Neuronal stem cell (in vitro differentiated cells): ENCODE results near the gene PTPRT.
A peak's percentile ranks its signal among the peaks of the same experiment; 100 is the strongest.

Source experiments
- DNase-seq: peaks from one replicate; pipeline ENCODE4 v3.0.0-alpha.2; 2013; ENCODE audit warnings: low spot score
- H2AFZ ChIP-seq: one replicate; pipeline ENCODE4 v1.6.1; 2013; ENCODE audit warnings: mild to moderate bottlenecking, low read length, inconsistent platforms
- H2AK5ac ChIP-seq: 2 replicates; pipeline ENCODE4 v1.6.1; 2013; ENCODE audit warnings: low read depth, mild to moderate bottlenecking, inconsistent platforms, low read length, moderate library complexity, mixed read lengths
- H2BK120ac ChIP-seq: 2 replicates; pipeline ENCODE4 v1.6.1; 2013; ENCODE audit warnings: low read depth, mild to moderate bottlenecking, inconsistent platforms, low read length, moderate library complexity, mixed read lengths
- H2BK12ac ChIP-seq: one replicate; pipeline ENCODE4 v1.6.1; 2013; ENCODE audit warnings: low read length, inconsistent platforms
- H2BK15ac ChIP-seq: 2 replicates; pipeline ENCODE4 v1.6.1; 2013; ENCODE audit warnings: mild to moderate bottlenecking, low read length, inconsistent platforms, mixed read lengths
- H2BK5ac ChIP-seq: one replicate; pipeline ENCODE4 v1.6.1; 2013; ENCODE audit warnings: inconsistent platforms, mild to moderate bottlenecking, low read length, moderate library complexity
- H3K14ac ChIP-seq: one replicate; pipeline ENCODE4 v1.6.1; 2013; ENCODE audit warnings: low read length, inconsistent platforms
- H3K18ac ChIP-seq: 2 replicates; pipeline ENCODE4 v1.6.1; 2013; ENCODE audit warnings: low read length, inconsistent platforms
- H3K23ac ChIP-seq: 2 replicates; pipeline ENCODE4 v1.6.1; 2013; ENCODE audit warnings: low read depth, mild to moderate bottlenecking, mixed read lengths, low read length, inconsistent platforms; ENCODE audit not compliant: poor library complexity
- H3K27ac ChIP-seq: replicated peaks from 3 replicates; pipeline ENCODE4 v1.5.1; 2013; ENCODE audit warnings: low read length, inconsistent platforms
- H3K27me3 ChIP-seq, 3 experiments: 2 replicates each; pipeline ENCODE4 v1.6.1; 2013; ENCODE audit warnings: low read length in 3 of 3, mild to moderate bottlenecking in 2 of 3, inconsistent platforms in 1 of 3, low read depth in 1 of 3, mixed read lengths in 1 of 3, moderate library complexity in 1 of 3; ENCODE audit not compliant: control insufficient read depth in 3 of 3, insufficient read depth in 3 of 3
- H3K36me3 ChIP-seq, 2 donors: replicated peaks in 1 of 2; 2 replicates each; pipeline ENCODE4 v1.6.1; 2013; ENCODE audit warnings: low read length in 2 of 2; ENCODE audit not compliant: control insufficient read depth in 2 of 2, insufficient read depth in 2 of 2
- H3K4ac ChIP-seq: 2 replicates; pipeline ENCODE4 v1.6.1; 2013; ENCODE audit warnings: inconsistent platforms, mild to moderate bottlenecking, low read length, moderate library complexity
- H3K4me1 ChIP-seq, 2 donors: 1 replicate in 1 of 2; 2 replicates in 1 of 2; pipeline ENCODE4 v1.6.1; 2013; ENCODE audit warnings: low read length in 2 of 2, low read depth in 1 of 2; ENCODE audit not compliant: control insufficient read depth in 2 of 2, insufficient read depth in 1 of 2
- H3K4me2 ChIP-seq: one replicate; pipeline ENCODE4 v1.6.1; 2013; ENCODE audit warnings: mild to moderate bottlenecking, low read length, inconsistent platforms; ENCODE audit not compliant: insufficient read depth, poor library complexity, severe bottlenecking
- H3K4me3 ChIP-seq, 2 donors: 2 replicates each; pipeline ENCODE4 v1.5.1; 2013; ENCODE audit warnings: low read length in 2 of 2, mild to moderate bottlenecking in 2 of 2, inconsistent platforms in 1 of 2, moderate library complexity in 1 of 2
- H3K79me1 ChIP-seq: one replicate; pipeline ENCODE4 v1.6.1; 2013; ENCODE audit warnings: low read depth, mild to moderate bottlenecking, inconsistent platforms, low read length, moderate library complexity
- H3K9ac ChIP-seq: one replicate; pipeline ENCODE4 v1.6.1; 2013; ENCODE audit warnings: mild to moderate bottlenecking, low read depth, low read length, inconsistent platforms; ENCODE audit not compliant: poor library complexity
- H3K9me3 ChIP-seq, 2 donors: replicated peaks in 1 of 2; 2 replicates each; pipeline versions ENCODE3 to v1.6.1; 2013; ENCODE audit warnings: low read length in 2 of 2, mild to moderate bottlenecking in 2 of 2, inconsistent platforms in 1 of 2, low read depth in 1 of 2, mixed read lengths in 1 of 2, moderate library complexity in 1 of 2; ENCODE audit not compliant: control insufficient read depth in 2 of 2, insufficient read depth in 1 of 2
- H4K8ac ChIP-seq: one replicate; pipeline ENCODE4 v1.6.1; 2013; ENCODE audit warnings: low read depth, mild to moderate bottlenecking, inconsistent platforms, low read length, moderate library complexity
- H4K91ac ChIP-seq: one replicate; pipeline ENCODE4 v1.6.1; 2013; ENCODE audit warnings: low read length, low read depth, mild to moderate bottlenecking, inconsistent platforms; ENCODE audit not compliant: poor library complexity
- WGBS, 2 donors: extraction: QIAGEN DNeasy Blood & Tissue Kit; methylation state at CpG; one replicate each; pipeline ENCODE4 v1.1.7; 2013; ENCODE audit warnings: missing lambda C conversion rate in 2 of 2, mixed read lengths in 1 of 2; ENCODE audit not compliant: insufficient read length in 2 of 2, insufficient replicate concordance in 1 of 2; ENCODE audit errors: extremely low coverage in 2 of 2; 5-methylcytosine and 5-hydroxymethylcytosine counted together

Gene PTPRT

DNA sequence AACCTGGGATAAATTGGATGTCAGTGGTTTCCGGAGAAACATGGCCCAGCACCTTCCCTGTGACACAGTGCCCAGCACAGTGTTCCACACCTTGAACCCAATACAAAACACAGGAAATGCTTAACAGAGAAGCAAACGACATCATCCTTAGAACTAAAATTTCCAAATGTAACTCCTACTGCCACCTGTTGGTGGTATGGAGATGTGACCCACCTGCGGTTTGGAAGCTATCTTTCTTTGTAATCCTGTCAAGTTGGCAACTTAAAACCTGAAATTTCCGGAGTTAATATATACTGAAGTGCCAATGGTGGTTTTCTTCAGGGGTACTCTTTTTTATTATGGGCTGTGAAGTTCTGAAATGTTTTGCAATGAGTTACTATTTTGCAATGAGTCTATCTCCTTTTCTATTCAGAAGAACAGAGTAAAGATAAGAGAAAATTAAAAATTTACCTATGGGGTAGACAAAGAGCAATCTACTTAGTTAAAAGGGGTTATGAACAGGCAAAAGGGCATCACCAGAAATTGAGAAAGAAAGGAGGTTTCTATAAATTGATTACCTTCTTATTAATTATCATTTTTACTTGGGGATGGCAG, 658.8 kb downstream of the PTPRT start:
- Histone ChIP-seq H3K4me1 (peaks cover 0 to 4% of the 10 kb centered on the region in 2 donors), H3K79me1 (no peaks in the 10 kb centered on the region), H3K4ac (no peak overlapping the region), H3K4me2 (no peak overlapping the region), H3K23ac (no peak overlapping the region), H3K27ac (no peak overlapping the region), H3K36me3 (no peaks in the 10 kb centered on the region), H3K9ac (no peak overlapping the region), H3K18ac (no peak overlapping the region), H3K4me3 (no peak overlapping the region), H4K8ac (no peak overlapping the region), H2BK5ac (no peak overlapping the region), H2BK15ac (no peak overlapping the region), H4K91ac (no peak overlapping the region), H3K27me3 (no peaks in the 10 kb centered on the region), H2BK12ac (no peak overlapping the region), H3K14ac (no peak overlapping the region), H3K9me3 (no peaks in the 10 kb centered on the region), H2AFZ (no peak overlapping the region), H2AK5ac (no peak overlapping the region), H2BK120ac (no peak overlapping the region)
- peak; percentile 26 for DNase-seq
- no CpG with 5 or more reads among the region's 4 CpGs for WGBS, 2 donors

- no peak overlapping the region for H2BK15ac ChIP-seq
Observed at GRCh38 chr20:42530191-42530590, 659.5 kb downstream of the PTPRT start.

DNA sequence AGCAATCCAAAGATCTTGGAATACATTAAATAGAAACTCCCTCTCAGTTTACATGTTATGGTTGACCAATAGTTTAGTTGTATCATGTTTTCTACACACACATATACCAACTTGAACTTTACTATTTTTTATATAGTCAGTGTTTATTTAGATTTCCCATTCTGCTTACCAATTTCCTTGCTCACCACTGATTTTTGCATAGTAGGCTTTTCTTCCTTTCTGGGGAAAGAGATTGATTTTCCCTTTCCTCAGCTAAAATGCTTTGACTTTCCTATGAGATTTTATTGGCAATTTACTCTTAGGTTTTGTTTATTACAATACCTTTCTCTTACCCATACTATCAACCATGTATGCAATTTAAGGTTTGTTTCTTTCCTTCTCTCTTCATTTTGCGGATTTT, 665.6 kb downstream of the PTPRT start:
- no peak overlapping the region for H2BK15ac ChIP-seq
- H3K9ac ChIP-seq, result no peak overlapping the region
- H2BK120ac ChIP-seq, result no peak overlapping the region
- no peak overlapping the region for H3K23ac ChIP-seq
- H4K8ac ChIP-seq, result no peak overlapping the region
- no CpG with 5 or more reads among the region's 1 CpG for WGBS, 2 donors
- no peaks in the 10 kb centered on the region for H3K27me3 ChIP-seq
- no peak overlapping the region for H3K4me2 ChIP-seq
- no peak for DNase-seq
- no peaks in the 10 kb centered on the region for H3K79me1 ChIP-seq
- H3K14ac ChIP-seq, result no peak overlapping the region
- H2BK5ac ChIP-seq, result no peak overlapping the region
- H4K91ac ChIP-seq, result no peak overlapping the region
- no peaks in the 10 kb centered on the region for H3K9me3 ChIP-seq
- H3K4me3 ChIP-seq, result no peak overlapping the region
- no peaks in the 10 kb centered on the region for H3K36me3 ChIP-seq
- no peaks in the 10 kb centered on the region for H3K4me1 ChIP-seq
- H3K4ac ChIP-seq, result no peak overlapping the region
- no peak overlapping the region for H2AK5ac ChIP-seq
- H3K27ac ChIP-seq, result no peak overlapping the region
- no peak overlapping the region for H2BK12ac ChIP-seq
- no peak overlapping the region for H3K18ac ChIP-seq
- no peak overlapping the region for H2AFZ ChIP-seq

More at GRCh38 chr20:42530191-42530590, 659.5 kb downstream of the PTPRT start:
- DNase-seq, result no peak
- no peaks in the 10 kb centered on the region for H3K36me3 ChIP-seq
- H2AFZ ChIP-seq, result no peak overlapping the region
- no CpG with 5 or more reads among the region's 4 CpGs for WGBS, 2 donors
- no peaks in the 10 kb centered on the region for H3K79me1 ChIP-seq
- no peak overlapping the region for H3K23ac ChIP-seq
- peaks cover 0 to 4% of the 10 kb centered on the region in 2 donors for H3K4me1 ChIP-seq
- no peak overlapping the region for H3K27ac ChIP-seq
- no peak overlapping the region for H3K4ac ChIP-seq
- H3K27me3 ChIP-seq, result no peaks in the 10 kb centered on the region
- no peak overlapping the region for H3K18ac ChIP-seq
- no peak overlapping the region for H3K4me2 ChIP-seq
- H3K9ac ChIP-seq, result no peak overlapping the region
- H4K91ac ChIP-seq, result no peak overlapping the region
- H2BK5ac ChIP-seq, result no peak overlapping the region
- H2BK12ac ChIP-seq, result no peak overlapping the region
- H4K8ac ChIP-seq, result no peak overlapping the region
- H3K4me3 ChIP-seq, result no peak overlapping the region
- no peak overlapping the region for H2BK120ac ChIP-seq
- no peak overlapping the region for H3K14ac ChIP-seq
- H2AK5ac ChIP-seq, result no peak overlapping the region
- no peaks in the 10 kb centered on the region for H3K9me3 ChIP-seq

- H3K23ac ChIP-seq, result no peak overlapping the region
- H3K4me1 ChIP-seq, result no peaks in the 10 kb centered on the region
- H3K79me1 ChIP-seq, result no peaks in the 10 kb centered on the region
- DNase-seq, result no peak
- no peak overlapping the region for H4K8ac ChIP-seq
- H4K91ac ChIP-seq, result no peak overlapping the region
- no CpG with 5 or more reads among the region's 3 CpGs for whole genome bisulfite sequencing, 2 donors
- no peak overlapping the region for H3K9ac ChIP-seq
- H3K14ac ChIP-seq, result no peak overlapping the region
- H3K18ac ChIP-seq, result no peak overlapping the region
- H2AFZ ChIP-seq, result no peak overlapping the region
- H2BK5ac ChIP-seq, result no peak overlapping the region
- H3K4me2 ChIP-seq, result no peak overlapping the region
- H3K4me3 ChIP-seq, result no peak overlapping the region
- no peaks in the 10 kb centered on the region for H3K36me3 ChIP-seq
- no peaks in the 10 kb centered on the region for H3K27me3 ChIP-seq
- H2BK120ac ChIP-seq, result no peak overlapping the region
- no peak overlapping the region for H3K27ac ChIP-seq
- H3K9me3 ChIP-seq, result no peaks in the 10 kb centered on the region
- no peak overlapping the region for H2AK5ac ChIP-seq
- no peak overlapping the region for H2BK15ac ChIP-seq
- no peak overlapping the region for H3K4ac ChIP-seq
- H2BK12ac ChIP-seq, result no peak overlapping the region
Observed at GRCh38 chr20:42516692-42517091, 673.0 kb downstream of the PTPRT start.
